Gastrocnemius medialis (tissue), 4 donors: ENCODE results near the gene SASS6. TPM values are rescaled to one million over a fixed set of nuclear protein-coding genes. Genes with fewer than 3 reads are reported as not detected.

ENCODE experiments used
- ATAC-seq, 2 donors: fragments of 150-250 bp; one replicate each; pipeline ENCODE4 v1.9.1; 2016
- DNase-seq, 2 donors: peaks; one replicate each; pipeline ENCODE4 v3.0.0-alpha.2; 2019
- H3K27ac ChIP-seq, 4 donors: fragments of 200-600 bp; sonication (generic); 1 replicate in 1 of 4; 2 replicates in 3 of 4; pipeline ENCODE4 v1.5.1; 2016 to 2018; ENCODE audit warnings: mild to moderate bottlenecking in 2 of 4, moderate library complexity in 1 of 4
- H3K27me3 ChIP-seq, 3 donors: fragments of 200-600 bp; sonication (generic) in 2 of 3; 1 replicate in 1 of 3; 2 replicates in 2 of 3; pipeline versions ENCODE4 v1.5.1 to v1.6.0; 2016 to 2019; ENCODE audit warnings: mild to moderate bottlenecking in 1 of 3, moderate library complexity in 1 of 3
- H3K36me3 ChIP-seq, 2 donors: fragments of 200-600 bp; sonication (generic) in 1 of 2; one replicate each; pipeline ENCODE4 v1.5.1; 2017 to 2018
- H3K4me1 ChIP-seq, 2 donors: fragments of 200-600 bp; sonication (generic) in 1 of 2; one replicate each; pipeline ENCODE4 v1.5.1; 2016 to 2017; ENCODE audit warnings: mild to moderate bottlenecking in 2 of 2
- H3K4me3 ChIP-seq, 4 donors: fragments of 200-600 bp; sonication (generic) in 3 of 4; 1 replicate in 1 of 4; 2 replicates in 3 of 4; pipeline ENCODE4 v1.5.1; 2016 to 2019; ENCODE audit warnings: mild to moderate bottlenecking in 2 of 4
- H3K9me3 ChIP-seq, 3 donors: fragments of 200-600 bp; sonication (generic) in 2 of 3; 1 replicate in 1 of 3; 2 replicates in 2 of 3; pipeline ENCODE4 v1.5.1; 2016 to 2019
- CTCF ChIP-seq, 5 experiments: fragments of 450-650 bp in 3 of 5; fragments of 200-600 bp in 2 of 5; sonication (generic) in 2 of 5; IDR thresholded peaks in 4 of 5; conservative IDR thresholded peaks in 1 of 5; 1 replicate in 4 of 5; 2 replicates in 1 of 5; pipeline ENCODE4 v1.5.1; 2016 to 2019; ENCODE audit warnings: antibody characterized with exemption in 5 of 5, mild to moderate bottlenecking in 3 of 5, moderate library complexity in 3 of 5
- POLR2A ChIP-seq, 2 donors: fragments of 450-650 bp; IDR thresholded peaks; one replicate each; pipeline ENCODE4 v1.6.1; 2017; ENCODE audit warnings: antibody characterized with exemption in 2 of 2, mild to moderate bottlenecking in 2 of 2, moderate library complexity in 2 of 2
- in situ Hi-C, 4 donors: fragments of 200-750 bp; cut with MboI; loops; one replicate each; pipeline versions ENCODE4 v1.15.0 to v1.8.0; 2017; ENCODE audit warnings: low sequenced_read_pairs in 4 of 4
- intact Hi-C: fragments of 100-400 bp; cut with DNase I; formaldehyde crosslinking; loops from one replicate; pipeline ENCODE4 v1.15.1; 2023; ENCODE audit warnings: low total_unique reads
- total RNA-seq, 4 donors: library from RNA; depleted of rRNA; stranded (reverse); fragments of >200 nt; gene quantifications; one replicate each; pipeline versions ENCODE4 v1.1.0 to v1.2.3, GENCODE V29; 2016

Gene SASS6
- total RNA-seq, 4 donors from 2014 or later, result 0.71 to 4.2 (median 1.6) TPM

- intact Hi-C loops, result no loop called here
Measured at GRCh38 chr1:100065183-100065968, 67.4 kb downstream of the SASS6 start.

GRCh38 chr1:100061681-100062080 is 71.0 kb downstream of the SASS6 start:
- peaks cover 0 to 55% of the 10 kb centered on the region in 2 donors for H3K36me3 ChIP-seq
- no peak overlapping the region for H3K4me3 ChIP-seq
- no peak overlapping the region for H3K27ac ChIP-seq
- intact Hi-C loops (no loop called here), in situ Hi-C loops (no loop called here)
- H3K4me1 ChIP-seq, result peaks cover 0 to 8% of the 10 kb centered on the region in 2 donors
- H3K27me3 ChIP-seq, result no peaks in the 10 kb centered on the region
- TF ChIP-seq POLR2A (IDR thresholded peaks at IDR 0.05), result no peak
- TF ChIP-seq CTCF (IDR thresholded peaks at IDR 0.05 in 4 of 5, conservative IDR thresholded peaks at IDR 0.05 in 1 of 5), result no peak
- ATAC-seq (no peak), DNase-seq (no peak)
- H3K9me3 ChIP-seq, result no peaks in the 10 kb centered on the region

More at GRCh38 chr1:100065183-100065968, 67.4 kb downstream of the SASS6 start:
- Histone ChIP-seq H3K27me3 (no peaks in the 10 kb centered on the region), H3K27ac (no peak overlapping the region), H3K36me3 (peaks cover 0 to 67% of the 10 kb centered on the region in 2 donors), H3K4me1 (no peaks in the 10 kb centered on the region), H3K9me3 (no peaks in the 10 kb centered on the region), H3K4me3 (no peak overlapping the region)
- in situ Hi-C loops, result no loop called here
- ATAC-seq, result no peak
- no peak for DNase-seq
- TF ChIP-seq CTCF (IDR thresholded peaks at IDR 0.05 in 4 of 5, conservative IDR thresholded peaks at IDR 0.05 in 1 of 5), result no peak
- TF ChIP-seq POLR2A (IDR thresholded peaks at IDR 0.05), result no peak

GRCh38 chr1:100053727-100054126 is 79.0 kb downstream of the SASS6 start:
- no peak overlapping the region for H3K4me3 ChIP-seq
- in situ Hi-C loops (no loop called here), intact Hi-C loops (no loop called here)
- no peak for ATAC-seq
- no peak overlapping the region for H3K27ac ChIP-seq
- TF ChIP-seq CTCF (IDR thresholded peaks at IDR 0.05 in 4 of 5, conservative IDR thresholded peaks at IDR 0.05 in 1 of 5), result no peak
- TF ChIP-seq POLR2A (IDR thresholded peaks at IDR 0.05), result no peak
- peaks cover 0 to 5% of the 10 kb centered on the region in 2 donors for H3K36me3 ChIP-seq
- no peak for DNase-seq
- H3K9me3 ChIP-seq, result no peaks in the 10 kb centered on the region
- H3K4me1 ChIP-seq, result peaks cover 13 to 15% of the 10 kb centered on the region in 2 donors
- H3K27me3 ChIP-seq, result no peaks in the 10 kb centered on the region

GRCh38 chr1:100053119-100053518 is 79.6 kb downstream of the SASS6 start:
- Histone ChIP-seq H3K27ac (no peak overlapping the region), H3K4me3 (no peak overlapping the region), H3K9me3 (no peaks in the 10 kb centered on the region), H3K36me3 (no peaks in the 10 kb centered on the region), H3K27me3 (no peaks in the 10 kb centered on the region), H3K4me1 (peaks cover 19 to 21% of the 10 kb centered on the region in 2 donors)
- TF ChIP-seq CTCF (IDR thresholded peaks at IDR 0.05 in 4 of 5, conservative IDR thresholded peaks at IDR 0.05 in 1 of 5) (no peak), POLR2A (IDR thresholded peaks at IDR 0.05) (no peak)
- DNase-seq, result no peak
- in situ Hi-C loops (no loop called here), intact Hi-C loops (no loop called here)
- no peak for ATAC-seq
